Superior temporal gyrus (tissue), 1 donor: ENCODE data around the gene PRG2.

Source experiments
- DNase-seq: peaks from one replicate; pipeline ENCODE4 v3.0.0-alpha.2; 2016; ENCODE audit errors: extremely low spot score

Gene PRG2

DNA sequence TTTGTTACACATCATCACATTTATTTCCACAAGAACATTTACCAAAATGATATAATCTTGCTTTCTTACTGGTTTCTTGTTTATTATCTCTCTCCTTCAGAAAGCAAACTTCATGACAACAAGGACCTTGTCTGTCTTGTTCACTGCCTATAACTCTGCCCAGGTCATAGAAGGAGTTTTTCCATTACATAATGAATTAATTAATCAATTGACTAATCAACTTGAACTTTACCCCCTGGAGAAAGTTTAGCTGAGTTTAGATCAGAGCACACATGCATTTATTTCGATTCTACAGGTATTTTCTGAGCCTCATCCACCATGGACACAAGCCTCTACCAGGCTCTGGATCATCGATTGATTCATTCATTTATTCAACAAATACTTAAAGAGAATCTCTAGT is 6.3 kb upstream of the PRG2 start:
- no peak for DNase-seq

DNA sequence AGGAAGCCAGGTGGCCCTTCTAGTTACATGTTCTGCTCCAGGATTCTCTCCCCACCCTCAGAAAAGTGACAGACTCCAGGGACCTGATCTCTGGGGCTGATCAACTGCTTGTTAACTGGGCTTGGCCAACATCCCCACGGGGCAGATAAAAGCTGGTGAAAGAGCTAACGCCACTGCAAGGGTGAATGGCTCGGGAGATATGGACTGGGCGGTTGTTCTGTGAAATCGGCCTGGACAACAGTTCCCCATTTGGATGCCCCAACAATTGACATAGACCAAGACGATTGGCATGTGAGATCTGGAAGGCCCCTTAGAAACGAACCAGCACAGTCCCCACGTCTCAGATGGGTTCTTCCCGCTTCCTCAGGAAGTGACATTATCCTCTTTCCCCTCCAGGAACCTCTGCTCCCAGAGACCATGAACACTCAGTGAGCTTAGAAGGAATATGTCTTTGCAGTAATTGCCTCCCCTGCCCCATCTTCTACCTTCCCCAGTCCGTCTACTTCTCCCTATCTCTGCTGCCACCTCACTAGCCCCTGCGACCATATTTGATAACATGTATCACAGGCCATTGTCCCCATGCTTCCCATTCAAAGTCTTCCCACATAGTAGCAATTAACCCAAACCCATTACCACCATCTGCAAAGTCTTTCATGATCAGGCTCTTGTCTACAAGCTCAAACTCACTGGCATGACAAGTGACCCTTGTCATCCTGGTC is 5.6 kb upstream of the PRG2 start:
- no peak for DNase-seq

DNA sequence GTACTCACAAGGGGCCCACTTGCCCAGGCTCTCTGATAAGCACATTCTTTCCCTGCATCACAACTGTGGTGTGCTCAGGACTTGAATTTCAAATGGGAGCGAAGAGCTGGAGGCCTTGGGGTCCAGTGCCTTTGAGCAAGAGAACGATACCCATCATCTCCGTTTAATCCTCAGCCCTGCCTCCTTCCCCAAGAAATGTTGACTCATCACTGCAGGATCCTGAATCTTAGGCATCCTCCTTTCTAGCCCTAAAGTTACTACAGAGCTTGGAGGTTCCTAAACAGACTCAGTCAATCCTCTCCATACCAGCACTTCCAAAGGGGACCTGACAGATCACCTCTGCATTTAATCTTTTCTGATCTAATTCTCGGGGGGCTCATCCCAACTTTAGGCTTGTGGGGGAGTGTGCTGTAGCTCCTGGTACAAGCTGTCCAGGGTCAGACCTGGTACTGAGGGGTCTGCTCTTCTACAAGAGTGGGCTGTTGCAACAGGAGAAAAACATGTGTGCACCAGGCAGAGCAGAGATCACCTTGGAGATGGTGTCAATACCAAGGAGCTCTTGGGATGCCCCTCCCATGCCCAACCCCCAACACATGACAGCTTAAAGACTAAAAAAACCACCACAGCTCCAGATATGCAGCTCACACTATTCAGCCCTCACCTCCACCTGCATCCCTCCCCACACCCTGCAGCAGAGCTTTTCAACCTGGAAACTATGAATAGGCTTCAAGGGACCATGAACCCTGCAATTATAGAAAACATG is 3.9 kb upstream of the PRG2 start:
- no peak for DNase-seq

DNA sequence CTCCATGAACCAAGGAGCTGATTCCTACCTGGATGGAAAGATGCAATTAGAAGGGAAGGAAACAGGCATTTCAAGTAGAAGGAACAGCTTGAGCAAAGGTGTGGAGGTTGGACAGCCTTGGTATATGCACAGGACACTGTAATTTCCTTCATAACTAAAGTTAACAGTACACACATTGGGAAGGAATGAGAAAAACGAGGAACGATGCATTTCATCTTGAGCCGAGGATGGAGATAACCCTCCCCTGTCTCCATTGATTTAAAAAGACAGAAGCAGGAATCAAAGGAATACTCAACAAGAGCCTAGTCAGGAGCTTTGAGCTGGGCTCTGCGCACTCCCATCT is 2.3 kb upstream of the PRG2 start:
- no peak for DNase-seq

DNA sequence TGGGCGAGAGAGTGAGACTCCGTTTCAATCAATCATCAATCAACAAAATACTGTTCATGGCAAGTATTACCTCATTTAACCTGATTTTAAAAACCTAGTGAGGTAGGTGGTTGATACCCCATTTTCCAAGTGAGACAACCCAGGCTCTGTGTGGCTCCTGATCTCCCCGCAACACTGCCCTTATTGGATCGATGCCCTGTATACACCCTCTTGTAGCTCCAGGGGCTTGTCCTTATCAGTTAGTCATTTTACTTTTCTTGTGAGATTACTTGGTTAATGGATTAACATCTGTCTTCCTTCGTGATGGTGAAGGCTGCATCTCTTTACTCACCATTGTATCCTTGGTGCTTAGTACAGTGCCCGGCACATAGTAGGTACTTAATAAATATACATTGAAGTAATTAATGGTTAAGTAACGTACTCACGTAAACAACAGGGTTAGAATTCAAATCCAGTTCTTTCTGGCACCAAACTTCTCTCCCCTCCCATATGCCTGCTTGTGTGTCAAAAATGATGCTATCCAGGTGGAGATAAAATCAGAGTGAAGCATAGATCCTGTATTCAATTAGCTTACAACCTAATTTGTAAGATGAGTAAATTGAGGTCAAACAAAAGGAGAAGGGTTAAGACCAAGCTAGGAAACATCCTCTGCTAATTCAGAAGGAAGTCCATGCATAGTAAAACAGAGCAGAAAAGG is 1.8 kb upstream of the PRG2 start:
- DNase-seq: no peak

DNA sequence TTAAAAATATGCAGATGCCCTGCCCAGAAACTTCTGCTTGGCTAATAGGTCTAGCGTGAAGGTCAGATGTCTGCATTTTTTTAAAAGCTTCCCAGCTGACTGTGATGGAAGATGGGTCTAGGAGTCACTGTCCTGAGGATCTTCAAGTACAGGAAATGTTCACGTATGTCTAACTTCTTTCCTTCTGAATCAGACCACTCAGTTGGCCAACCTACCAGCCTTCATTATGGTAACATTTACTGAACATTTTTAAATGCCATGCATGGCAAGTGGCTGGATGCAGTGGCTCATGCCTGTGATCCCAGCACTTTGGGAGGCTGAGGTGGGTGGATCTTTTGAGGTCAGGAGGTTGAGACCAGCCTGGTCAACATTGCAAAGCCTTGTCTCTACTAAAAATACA is 1.1 kb upstream of the PRG2 start:
- DNase-seq: no peak

DNA sequence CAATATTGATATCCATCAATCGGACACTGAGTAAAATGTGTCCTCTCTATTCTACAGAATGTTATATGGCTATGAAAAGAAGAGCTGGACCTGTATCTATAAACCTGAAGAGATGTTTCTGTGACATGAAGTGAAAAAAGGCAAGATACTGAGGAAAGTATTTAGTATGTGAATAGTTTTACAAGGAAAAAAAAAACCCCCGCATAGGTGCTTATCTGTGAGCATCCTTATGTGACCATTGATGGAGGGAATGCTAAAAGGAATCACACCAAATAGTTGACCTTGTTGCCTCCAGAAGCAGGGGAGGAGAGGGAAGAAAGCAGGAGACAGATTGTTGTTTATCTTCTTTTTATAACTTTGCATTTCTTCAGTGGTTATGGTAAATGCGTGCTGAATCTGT is 661 bp upstream of the PRG2 start:
- no peak for DNase-seq

DNA sequence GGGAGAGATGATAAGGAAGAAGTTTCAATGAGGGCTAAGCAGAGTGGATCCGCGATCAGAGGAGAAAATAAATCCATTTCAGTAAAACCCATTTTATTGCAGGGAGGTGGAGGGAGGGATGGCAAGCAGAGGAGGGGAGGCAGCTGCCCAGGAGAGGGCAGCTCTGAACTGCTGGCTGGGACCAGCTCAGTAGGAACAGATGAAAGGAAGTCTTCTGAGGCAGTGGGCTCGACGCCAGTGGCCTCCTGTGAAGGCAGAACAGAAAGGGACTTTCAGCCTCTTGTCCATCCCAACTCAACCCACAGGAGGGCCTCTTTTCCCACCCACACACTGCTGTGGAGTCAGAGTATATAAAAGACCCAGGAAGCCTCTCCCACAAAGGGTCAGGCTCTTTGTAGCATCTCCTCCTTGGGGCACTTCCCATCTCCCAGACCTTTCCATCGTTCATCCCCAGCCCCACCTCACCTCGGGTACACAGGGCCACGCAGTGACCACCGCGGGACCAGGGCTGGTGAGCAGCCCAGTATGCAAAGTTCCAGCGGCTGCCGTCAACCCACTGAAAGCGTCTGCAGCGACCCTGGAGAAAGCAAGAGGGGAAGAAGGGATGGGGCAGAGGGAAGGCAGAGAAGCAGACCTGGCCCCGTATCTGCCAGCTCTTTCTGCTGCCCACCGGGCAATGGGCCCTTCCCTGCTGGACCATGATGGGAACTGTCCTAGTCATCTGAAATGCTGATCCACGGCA is 3.0 kb downstream of the PRG2 start:
- DNase-seq: no peak

DNA sequence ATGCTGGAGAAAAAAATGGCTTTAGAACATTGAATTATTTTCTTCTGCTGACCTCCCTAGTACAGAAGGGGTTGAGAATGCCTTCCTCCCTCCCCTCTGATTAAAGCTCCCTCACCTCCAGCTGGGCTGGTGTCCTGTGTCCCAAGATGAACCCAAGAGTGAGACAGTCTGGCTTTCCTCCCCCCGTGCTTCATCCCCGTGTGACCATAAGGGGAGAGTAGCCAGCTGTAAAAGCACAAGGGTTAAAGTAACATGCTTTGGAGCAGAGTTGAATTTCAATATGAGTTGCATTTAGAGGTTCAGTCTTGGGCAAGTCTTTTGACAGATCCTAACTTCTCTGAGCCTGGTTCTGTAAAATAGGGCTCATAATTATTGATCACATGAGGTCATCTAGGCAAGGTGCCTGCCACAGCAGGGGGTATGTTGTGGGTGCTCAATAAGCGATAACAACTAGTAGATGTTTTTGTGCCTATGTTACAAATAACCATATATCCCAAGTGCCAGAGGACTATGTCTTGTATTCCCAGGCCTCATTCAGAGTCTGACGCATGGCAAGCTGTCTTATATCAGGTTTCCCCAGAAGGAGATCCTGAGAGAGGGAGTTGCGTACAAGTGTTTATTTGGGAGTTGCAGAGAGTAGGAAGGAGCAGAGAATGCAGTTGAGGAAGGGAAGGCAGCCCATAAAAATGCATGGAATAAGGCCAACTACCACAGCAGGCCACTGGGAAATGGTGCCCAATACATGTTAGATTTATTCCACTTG is 4.1 kb downstream of the PRG2 start:
- DNase-seq: no peak

DNA sequence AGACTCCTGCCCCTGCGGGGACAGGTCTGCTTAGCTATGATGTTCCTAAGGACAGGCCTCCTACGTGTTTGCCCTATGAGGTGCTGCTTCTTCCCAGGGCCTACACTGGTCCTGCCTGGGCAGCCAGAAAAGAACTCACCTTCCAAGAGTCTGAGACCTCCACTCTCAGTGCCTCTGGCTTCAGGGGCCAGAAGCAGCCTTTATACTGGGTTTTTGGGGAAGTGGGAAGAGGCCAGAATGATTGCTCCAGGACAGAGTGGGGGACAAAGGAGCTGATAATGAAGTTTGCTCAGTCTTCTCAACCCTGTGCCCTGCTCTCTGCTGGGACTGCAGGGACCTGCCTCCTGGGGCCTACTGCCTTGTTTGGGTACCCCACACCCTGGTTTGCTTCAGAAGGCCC is 9.5 kb downstream of the PRG2 start, which contains the start of gene PRG3:
Gene PRG3 (minus strand): TSS at position 176 of the 400 bp plus-strand sequence. CDS start 442 bp downstream, outside the sequence.
- no peak for DNase-seq

DNA sequence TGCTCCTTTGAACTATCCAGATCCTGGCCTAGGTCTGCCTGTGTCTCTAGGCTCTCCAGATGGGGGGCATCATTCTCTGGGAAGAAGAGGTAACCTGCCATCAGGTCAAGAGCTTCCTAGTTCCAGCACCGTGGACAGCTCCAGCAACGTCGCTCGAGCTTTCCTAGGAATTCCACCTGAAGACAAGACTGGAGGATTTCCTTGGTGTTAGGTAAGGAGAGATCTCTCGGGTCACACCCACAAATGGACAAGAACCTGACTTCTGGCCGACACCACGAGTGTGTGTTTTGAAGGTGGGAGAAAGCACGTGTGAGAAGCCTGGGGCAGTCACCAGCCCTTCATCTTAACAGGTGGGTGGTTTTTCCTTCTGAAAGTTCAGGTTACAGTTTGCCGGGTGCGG is 10.7 kb downstream of the PRG2 start:
- DNase-seq: no peak

DNA sequence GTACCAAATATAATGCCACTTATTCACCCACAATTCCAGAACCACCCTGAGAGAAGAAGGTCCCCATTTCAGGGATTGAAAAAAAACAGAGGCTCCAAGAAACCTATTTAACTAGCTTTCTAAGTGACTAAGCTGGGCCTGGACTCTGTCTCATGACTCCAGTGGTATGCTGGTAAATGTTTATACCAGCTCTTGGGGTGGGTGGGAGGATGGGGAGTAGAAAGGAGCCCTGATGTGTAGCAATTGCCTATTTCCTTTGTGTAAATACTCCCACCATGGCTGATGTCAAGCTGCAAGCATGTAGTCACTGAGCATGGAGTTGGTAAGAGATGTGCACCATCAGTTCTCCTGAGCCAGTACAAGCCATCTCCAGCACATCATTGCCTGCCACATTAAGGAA is 12.3 kb downstream of the PRG2 start:
- no peak for DNase-seq

DNA sequence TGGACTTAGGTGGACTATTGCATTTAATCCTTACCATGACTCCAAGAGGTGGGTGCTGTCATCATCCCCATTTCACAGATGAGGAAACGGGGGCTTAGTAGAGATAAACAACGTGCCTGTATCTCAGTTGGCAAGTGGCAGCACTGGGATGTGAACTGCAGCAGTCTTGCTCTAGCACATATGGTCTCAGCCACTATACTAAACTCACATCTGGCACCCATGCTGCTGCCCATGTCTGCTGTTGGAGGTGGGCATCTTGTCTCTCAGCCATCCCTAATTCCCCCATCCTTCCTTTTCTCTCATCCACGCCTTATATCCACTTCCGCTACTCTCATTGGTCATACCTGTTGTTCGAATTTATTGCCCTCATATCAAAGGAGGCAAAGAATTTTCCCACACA is 13.3 kb downstream of the PRG2 start:
- DNase-seq: no peak

DNA sequence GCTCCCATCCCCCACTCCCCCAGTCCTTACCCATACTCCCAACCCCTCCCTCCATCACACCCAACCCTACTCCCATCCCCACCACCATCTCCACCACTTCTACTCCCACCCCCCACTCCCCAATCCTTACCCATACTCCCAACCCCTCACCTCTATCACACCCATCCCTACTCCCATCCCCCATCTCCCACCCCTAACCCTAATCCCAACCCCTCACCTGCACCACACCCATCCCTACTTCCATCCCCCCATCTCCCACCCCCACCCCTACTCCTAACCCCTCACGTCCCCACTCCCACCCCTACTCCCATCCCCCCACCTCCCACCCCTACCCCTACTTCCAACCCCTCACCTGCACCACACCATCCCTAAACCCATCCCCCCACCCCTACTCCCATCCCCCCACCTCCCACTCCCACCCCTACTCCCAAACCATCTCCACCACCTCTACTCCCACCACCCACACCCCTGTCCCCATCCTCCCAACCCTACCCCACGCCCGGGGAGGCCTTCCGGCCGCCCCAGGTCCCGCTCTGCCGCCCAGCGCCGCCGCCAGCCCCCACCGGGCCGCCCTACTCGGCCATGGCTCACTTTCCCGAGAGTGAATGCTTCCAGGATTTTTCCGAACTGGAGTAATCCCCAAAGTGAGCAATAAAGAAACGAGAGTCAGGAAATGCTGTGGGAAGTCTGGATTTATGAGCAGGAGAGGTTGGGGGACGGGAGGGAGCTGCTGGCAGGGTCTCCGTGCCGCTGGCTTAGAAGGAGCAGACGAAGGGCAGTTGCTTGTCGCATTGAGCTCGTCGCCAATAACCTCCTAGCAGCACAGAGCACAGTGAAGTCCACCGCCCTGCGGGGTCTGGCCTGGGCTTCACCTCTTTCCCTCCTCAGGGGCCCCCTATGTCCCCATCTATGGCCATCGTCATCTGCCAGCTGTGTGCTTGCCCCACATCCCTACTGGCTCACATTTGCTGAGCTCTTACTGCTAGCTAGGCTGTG is 14.1 kb downstream of the PRG2 start:
- no peak for DNase-seq

DNA sequence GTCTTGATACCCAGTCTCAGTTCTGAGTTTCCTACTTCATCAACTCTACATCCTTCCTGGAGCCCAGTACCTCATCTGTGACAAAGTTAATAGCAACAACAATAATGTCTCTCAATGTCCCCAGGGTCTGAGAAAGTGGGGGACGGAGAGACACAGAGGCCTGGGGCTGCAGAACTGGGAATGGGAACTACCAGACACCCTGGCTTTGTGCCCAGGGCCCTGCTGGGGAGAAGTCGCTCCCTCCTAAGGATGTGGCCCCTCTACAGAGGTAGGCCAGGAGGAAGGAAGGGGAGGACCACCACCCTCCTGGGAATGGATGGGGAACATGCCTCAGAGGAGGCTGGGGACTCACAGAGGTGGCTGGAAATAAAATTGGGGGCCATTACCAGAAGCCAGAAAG is 15.0 kb downstream of the PRG2 start:
- DNase-seq: no peak

DNA sequence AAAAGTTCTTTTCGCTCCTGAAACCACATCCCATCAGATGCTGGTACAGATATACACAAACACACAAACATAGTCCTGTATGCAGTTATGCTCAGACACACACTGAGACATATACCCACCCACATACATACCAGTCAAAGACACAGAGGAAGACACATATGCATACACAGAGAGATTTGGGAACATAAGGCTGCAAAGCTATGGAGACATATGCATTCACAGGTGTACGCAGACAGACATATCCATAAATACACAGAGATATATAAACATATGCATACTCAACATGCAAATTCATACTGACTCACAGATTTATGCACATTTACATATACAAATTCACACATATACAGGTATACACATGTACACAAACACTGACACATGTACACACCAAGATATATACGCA is 15.5 kb downstream of the PRG2 start:
- DNase-seq: no peak

DNA sequence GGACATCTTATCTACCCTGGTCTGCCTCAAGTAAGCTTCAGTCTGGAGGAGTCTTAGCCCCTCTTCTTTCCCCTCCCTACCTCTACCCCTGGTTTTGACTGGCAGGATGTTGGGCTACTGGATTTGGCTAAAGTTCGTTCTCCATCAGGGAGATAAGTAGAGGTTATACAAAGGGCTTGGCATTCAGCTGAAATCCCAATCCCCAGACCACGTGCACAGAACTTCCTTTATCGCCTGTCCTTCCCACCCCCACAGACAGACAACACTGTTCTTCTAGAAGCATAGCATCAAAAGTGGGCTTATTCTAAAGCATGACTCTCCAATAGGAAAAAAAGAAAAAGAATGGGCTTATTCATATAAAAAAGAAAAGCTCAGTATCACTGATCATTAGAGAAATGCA is 17.3 kb downstream of the PRG2 start:
- no peak for DNase-seq

DNA sequence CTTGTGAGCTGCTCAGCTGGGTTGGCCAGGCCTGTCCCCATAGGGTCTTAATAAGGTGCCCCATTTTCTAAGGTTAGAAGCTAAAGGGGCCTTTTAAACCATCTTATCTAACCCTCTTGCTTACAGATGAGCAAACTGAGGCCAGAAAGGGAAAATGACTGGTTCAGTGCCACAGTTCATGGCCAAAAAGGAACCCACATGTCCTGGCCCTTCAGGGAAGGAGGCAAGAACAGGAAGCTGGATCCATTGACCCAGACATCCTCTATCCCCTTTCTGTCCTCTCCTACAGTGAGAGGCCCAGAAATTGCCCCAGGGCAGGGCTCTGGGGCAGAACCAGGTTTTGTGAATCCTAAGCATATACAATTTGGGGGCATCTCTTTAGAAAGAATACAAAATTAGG is 19.5 kb downstream of the PRG2 start:
- DNase-seq: no peak

DNA sequence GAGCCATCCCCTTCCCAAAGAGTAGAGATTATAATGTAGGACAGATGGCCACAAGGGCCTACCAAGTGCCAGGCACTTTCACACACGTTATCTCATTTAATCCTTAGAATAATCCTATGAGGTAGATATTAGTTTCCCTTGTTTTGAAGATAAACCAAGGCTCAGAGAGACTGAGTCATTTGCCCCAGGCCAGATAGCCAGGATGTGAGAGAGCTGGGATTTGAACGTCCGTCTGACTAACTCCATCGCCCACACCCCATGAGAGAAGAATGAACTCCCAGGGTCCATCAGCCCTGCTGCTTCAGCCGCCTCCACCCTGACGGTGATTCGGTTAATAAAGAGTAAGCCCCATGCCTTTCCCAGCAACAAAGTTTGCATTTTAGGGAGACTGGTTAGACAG is 20.2 kb downstream of the PRG2 start:
- no peak for DNase-seq

DNA sequence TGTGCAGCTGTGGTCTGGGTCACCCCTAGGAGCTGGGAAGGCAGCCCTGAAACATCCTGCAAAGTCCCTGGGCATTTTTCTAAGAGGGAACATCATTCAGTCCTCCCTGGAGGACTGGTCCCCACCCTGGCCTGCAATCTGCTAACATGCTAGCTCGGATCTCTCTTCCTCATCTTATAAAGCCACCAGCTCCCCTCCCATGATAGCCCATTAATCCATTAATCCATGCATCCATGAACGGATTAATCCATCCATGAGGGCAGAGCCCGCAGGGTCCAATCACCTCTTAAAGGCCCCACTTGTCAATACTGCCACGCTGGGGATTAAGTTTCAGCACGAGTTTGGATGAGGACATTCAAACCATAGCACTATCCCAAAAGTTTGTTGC is 21.6 kb downstream of the PRG2 start:
- no peak for DNase-seq
